Activated CD8-positive, alpha-beta T cell treated with anti-CD3 and anti-CD28 coated beads for 36 hours (primary cell): ENCODE results near the gene MYLK. TPM values are rescaled to one million over a fixed set of nuclear protein-coding genes. Genes with fewer than 3 reads are reported as not detected.

Experiments used
- ATAC-seq: fragments of 200-7000 bp; cut with Tn5 transposase; one replicate; pipeline ENCODE4 v1.10.0; 2021; ENCODE audit warnings: mild to moderate bottlenecking, moderate library complexity
- CTCF ChIA-PET: fragments of 350-600 bp; sonication (Branson Sonifier 250); formaldehyde crosslinking; loops from one replicate; lab custom pipeline; 2021; ENCODE audit warnings: antibody characterized with exemption; lab: Charles Lee
- POLR2A ChIA-PET: fragments of 350-600 bp; sonication (Branson Sonifier 250); formaldehyde crosslinking; loops from one replicate; lab custom pipeline; 2021; ENCODE audit warnings: antibody characterized with exemption; lab: Charles Lee
- DNase-seq: peaks from one replicate; pipeline ENCODE4 v3.0.0-alpha.2; 2020
- H3K27ac Mint-ChIP-seq: one replicate; pipeline ENCODE4 v1.8.0; 2021; ENCODE audit warnings: mild to moderate bottlenecking, mixed read lengths
- H3K27me3 Mint-ChIP-seq: one replicate; pipeline ENCODE4 v1.8.0; 2021; ENCODE audit warnings: mixed read lengths
- H3K36me3 Mint-ChIP-seq: one replicate; pipeline ENCODE4 v1.8.0; 2021; ENCODE audit warnings: low read depth, mixed read lengths
- H3K4me1 Mint-ChIP-seq: one replicate; pipeline ENCODE4 v1.8.0; 2021; ENCODE audit warnings: low read depth, mixed read lengths
- H3K4me3 Mint-ChIP-seq: one replicate; pipeline ENCODE4 v1.8.0; 2021; ENCODE audit warnings: mild to moderate bottlenecking, moderate library complexity, mixed read lengths
- H3K9me3 Mint-ChIP-seq: one replicate; pipeline ENCODE4 v1.8.0; 2021; ENCODE audit warnings: mixed read lengths
- intact Hi-C: fragments of 100-400 bp; cut with micrococcal nuclease; formaldehyde crosslinking; loops from one replicate; pipeline ENCODE4 v1.10.0; 2022
- total RNA-seq, 2 experiments: library from RNA; stranded (reverse); gene quantifications; one replicate each; pipeline ENCODE4 v1.2.3, GENCODE V29; 2021
- TF ChIP-seq, protein P1 (sequence below): fragments of 200-600 bp; IDR thresholded peaks from one replicate; pipeline ENCODE4 v1.8.0; 2022; ENCODE audit warnings: antibody characterized with exemption, mild to moderate bottlenecking

MYLK gene
- total RNA-seq, 2 experiments from 2014 or later: 0.34 TPM; not detected in 1

DNA sequence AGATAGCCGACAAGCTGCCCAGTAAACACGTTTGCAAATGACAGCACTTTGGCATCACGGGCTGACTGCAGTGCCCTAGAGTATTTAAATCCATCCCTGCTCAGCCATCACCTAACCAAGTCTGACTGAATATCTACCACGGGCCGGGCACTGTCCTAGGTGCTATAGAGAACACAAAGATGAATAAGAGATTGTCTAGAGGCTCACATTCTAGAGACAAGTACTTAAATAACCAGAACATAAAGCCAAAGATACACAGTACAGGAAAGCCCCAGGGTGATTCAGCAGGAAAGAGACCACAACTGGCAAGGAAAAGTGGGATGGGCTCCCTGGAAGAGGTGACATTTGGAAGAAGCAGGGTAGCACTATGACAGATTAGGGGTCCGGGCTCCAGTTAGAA, 103.5 kb downstream of the MYLK start:
- intact Hi-C loops: no loop called here
- no peaks in the 10 kb centered on the region for H3K9me3 Mint-ChIP-seq
- no peak overlapping the region for H3K4me3 Mint-ChIP-seq
- H3K27me3 Mint-ChIP-seq: peaks cover 3% of the 10 kb centered on the region
- POLR2A ChIA-PET: no interaction called here
- TF ChIP-seq, protein P1, sequence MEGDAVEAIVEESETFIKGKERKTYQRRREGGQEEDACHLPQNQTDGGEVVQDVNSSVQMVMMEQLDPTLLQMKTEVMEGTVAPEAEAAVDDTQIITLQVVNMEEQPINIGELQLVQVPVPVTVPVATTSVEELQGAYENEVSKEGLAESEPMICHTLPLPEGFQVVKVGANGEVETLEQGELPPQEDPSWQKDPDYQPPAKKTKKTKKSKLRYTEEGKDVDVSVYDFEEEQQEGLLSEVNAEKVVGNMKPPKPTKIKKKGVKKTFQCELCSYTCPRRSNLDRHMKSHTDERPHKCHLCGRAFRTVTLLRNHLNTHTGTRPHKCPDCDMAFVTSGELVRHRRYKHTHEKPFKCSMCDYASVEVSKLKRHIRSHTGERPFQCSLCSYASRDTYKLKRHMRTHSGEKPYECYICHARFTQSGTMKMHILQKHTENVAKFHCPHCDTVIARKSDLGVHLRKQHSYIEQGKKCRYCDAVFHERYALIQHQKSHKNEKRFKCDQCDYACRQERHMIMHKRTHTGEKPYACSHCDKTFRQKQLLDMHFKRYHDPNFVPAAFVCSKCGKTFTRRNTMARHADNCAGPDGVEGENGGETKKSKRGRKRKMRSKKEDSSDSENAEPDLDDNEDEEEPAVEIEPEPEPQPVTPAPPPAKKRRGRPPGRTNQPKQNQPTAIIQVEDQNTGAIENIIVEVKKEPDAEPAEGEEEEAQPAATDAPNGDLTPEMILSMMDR: no peak
- no peak for ATAC-seq
- no peak overlapping the region for H3K27ac Mint-ChIP-seq
- DNase-seq: no peak
- CTCF ChIA-PET: no interaction called here
- no peaks in the 10 kb centered on the region for H3K4me1 Mint-ChIP-seq
- H3K36me3 Mint-ChIP-seq: no peaks in the 10 kb centered on the region

DNA sequence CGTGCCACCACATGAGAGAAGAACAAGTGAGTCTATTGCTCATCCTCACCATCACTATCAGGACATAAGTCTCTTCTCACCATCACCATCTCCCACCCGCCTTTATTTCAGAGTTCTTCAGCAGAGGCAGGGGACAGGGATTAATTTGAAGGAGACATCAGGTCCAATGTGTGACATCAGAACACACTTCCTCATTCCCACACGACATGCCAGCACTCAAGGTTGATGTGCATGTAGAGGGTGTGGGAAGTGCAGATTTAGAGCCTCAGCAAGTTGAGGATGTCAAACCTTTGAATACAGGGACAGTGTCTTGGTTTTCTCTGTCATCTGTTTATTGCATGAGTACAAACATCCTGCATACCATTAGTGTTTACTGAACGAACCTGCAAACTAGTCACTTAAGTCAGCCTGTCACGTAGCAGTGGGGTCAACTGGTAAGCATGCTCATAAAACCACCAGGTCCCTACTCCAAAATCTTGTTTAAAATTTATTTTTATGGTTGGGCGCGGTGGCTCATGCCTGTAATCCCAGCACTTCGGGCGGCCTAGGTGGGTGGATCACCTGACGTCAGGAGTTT, 104.4 kb downstream of the MYLK start:
- no peak for ATAC-seq
- intact Hi-C loops: no loop called here
- H3K27me3 Mint-ChIP-seq: peaks cover 3% of the 10 kb centered on the region
- H3K36me3 Mint-ChIP-seq: no peaks in the 10 kb centered on the region
- H3K9me3 Mint-ChIP-seq: no peaks in the 10 kb centered on the region
- no peak for DNase-seq
- TF ChIP-seq, protein P1: no peak
- H3K4me1 Mint-ChIP-seq: no peaks in the 10 kb centered on the region
- CTCF ChIA-PET: no interaction called here
- H3K4me3 Mint-ChIP-seq: no peak overlapping the region
- POLR2A ChIA-PET: no interaction called here
- H3K27ac Mint-ChIP-seq: no peak overlapping the region

DNA sequence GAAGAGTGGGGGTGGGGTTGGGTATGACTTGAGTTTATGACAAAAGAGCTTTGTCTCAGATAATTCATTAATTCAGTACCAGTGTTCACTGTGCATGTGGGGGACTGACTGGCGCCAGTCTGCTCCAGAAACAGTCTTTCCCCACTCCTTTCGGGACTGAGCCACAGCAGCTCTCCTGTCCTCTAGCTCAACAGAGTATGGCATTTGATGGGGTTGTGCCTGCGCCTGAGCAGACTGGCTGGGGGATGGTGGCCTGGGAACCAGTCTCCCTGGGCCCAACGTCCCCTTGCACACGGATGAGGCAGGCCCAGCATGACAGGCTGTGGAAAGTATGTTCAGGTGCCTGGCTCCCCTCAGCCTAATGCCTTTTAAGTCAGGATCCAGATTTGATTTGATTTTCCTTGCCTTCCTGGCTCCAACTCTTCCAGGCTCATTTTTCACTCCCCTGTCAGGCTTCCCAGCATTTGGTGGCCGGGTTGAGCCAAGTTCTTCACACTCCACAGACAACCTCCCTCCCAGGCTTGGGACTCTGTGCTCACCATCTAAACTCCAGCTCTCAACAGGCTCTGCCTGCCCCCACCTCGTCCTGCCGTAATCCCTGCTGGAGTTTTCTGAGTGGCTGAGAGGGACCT, 105.0 kb downstream of the MYLK start:
- no peak for DNase-seq
- Mint-ChIP-seq H3K27ac (no peak overlapping the region), H3K27me3 (peaks cover 3% of the 10 kb centered on the region), H3K4me3 (no peak overlapping the region), H3K4me1 (no peaks in the 10 kb centered on the region), H3K9me3 (no peaks in the 10 kb centered on the region), H3K36me3 (no peaks in the 10 kb centered on the region)
- intact Hi-C loops: no loop called here
- ATAC-seq: no peak
- POLR2A ChIA-PET: no interaction called here
- CTCF ChIA-PET: no interaction called here
- TF ChIP-seq, protein P1: no peak

DNA sequence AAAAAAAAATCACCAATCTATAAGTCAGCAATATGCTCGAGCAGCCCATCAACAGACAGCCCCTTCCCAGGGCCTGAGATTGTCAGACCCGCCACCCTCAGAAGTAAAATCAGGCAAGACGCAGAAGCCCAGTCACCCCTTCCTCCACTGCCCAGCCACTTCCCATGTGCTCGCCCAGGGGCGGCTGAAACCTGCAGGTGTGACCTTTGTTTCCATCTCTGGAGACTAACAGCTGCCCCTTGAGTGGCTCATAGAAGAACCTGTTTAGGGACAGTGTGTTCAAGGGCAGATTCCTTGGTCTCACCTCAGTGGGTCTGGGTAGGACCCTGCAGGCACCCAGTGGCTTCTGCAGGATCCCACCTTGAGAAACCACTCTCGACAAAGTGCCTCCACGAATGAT, 105.6 kb downstream of the MYLK start:
- CTCF ChIA-PET: no interaction called here
- no peak overlapping the region for H3K4me3 Mint-ChIP-seq
- DNase-seq (no peak), ATAC-seq (no peak)
- POLR2A ChIA-PET: no interaction called here
- intact Hi-C loops: no loop called here
- no peaks in the 10 kb centered on the region for H3K4me1 Mint-ChIP-seq
- H3K36me3 Mint-ChIP-seq: no peaks in the 10 kb centered on the region
- TF ChIP-seq, protein P1: no peak
- no peaks in the 10 kb centered on the region for H3K9me3 Mint-ChIP-seq
- H3K27ac Mint-ChIP-seq: no peak overlapping the region
- H3K27me3 Mint-ChIP-seq: peaks cover 3% of the 10 kb centered on the region

DNA sequence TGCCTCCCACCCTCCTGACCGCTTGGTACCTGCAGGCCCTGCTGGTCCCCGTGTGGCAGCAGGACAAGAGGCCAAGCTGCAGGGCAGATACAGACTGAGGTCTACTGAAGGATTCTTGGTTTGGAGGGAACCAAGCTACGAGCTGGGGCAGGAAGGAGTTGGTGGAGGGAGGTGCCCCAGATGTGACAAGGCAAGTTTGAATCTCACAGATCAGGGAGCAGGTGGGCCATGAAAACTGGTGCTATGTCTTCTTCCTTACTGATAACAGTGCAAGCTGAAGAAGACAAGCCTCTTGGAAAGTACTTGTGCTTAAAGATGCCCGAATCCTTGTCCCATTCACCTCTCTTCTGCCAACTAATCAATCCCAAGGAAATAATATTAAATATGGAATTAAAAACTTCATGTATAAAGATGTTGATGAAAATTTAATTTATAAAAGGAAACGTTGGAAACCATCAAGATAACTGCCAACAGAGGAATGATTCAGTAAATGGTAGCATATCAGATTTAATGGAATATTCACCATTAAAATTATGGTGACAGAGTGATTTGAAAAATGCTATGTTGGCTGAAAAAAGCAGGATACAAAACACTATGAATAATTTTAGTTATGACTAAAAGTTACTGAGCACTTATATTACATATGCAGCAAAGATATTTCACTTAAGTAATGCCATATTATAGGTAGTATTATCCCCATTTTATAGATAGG, 107.9 kb downstream of the MYLK start:
- intact Hi-C loops: no loop called here
- ChIA-PET CTCF (no interaction called here), POLR2A (no interaction called here)
- ATAC-seq: no peak
- no peaks in the 10 kb centered on the region for H3K36me3 Mint-ChIP-seq
- no peaks in the 10 kb centered on the region for H3K4me1 Mint-ChIP-seq
- DNase-seq: no peak
- no peak overlapping the region for H3K27ac Mint-ChIP-seq
- no peak overlapping the region for H3K4me3 Mint-ChIP-seq
- H3K9me3 Mint-ChIP-seq: no peaks in the 10 kb centered on the region
- TF ChIP-seq, protein P1: no peak
- peaks cover 3% of the 10 kb centered on the region for H3K27me3 Mint-ChIP-seq
